Dendritic cell treated with granulocyte-macrophage colony-stimulating factor and Interleukin-4, amounts not matched to agents 40 ng/mL and 50 ng/mL, for 4 days (primary cell): ENCODE results near the gene SPATA2L.

ENCODE experiments used
- H3K27ac Mint-ChIP-seq: one replicate; pipeline ENCODE4 v1.8.0; 2022; ENCODE audit warnings: mild to moderate bottlenecking, mixed read lengths
- H3K27me3 Mint-ChIP-seq: one replicate; pipeline ENCODE4 v1.8.0; 2022; ENCODE audit warnings: mild to moderate bottlenecking, mixed read lengths
- H3K36me3 Mint-ChIP-seq: one replicate; pipeline ENCODE4 v1.8.0; 2022; ENCODE audit warnings: low read depth, mixed read lengths
- H3K4me1 Mint-ChIP-seq: one replicate; pipeline ENCODE4 v1.8.0; 2022; ENCODE audit warnings: low read depth, mixed read lengths
- H3K4me3 Mint-ChIP-seq: one replicate; pipeline ENCODE4 v1.8.0; 2022; ENCODE audit warnings: mild to moderate bottlenecking, moderate library complexity, mixed read lengths
- H3K9me3 Mint-ChIP-seq: one replicate; pipeline ENCODE4 v1.8.0; 2022; ENCODE audit warnings: mixed read lengths
- intact Hi-C: fragments of 100-400 bp; cut with micrococcal nuclease; formaldehyde crosslinking; loops from one replicate; pipeline ENCODE4 v1.15.0; 2022

Gene SPATA2L

GRCh38 chr16:89701425-89702406 is at the start of gene SPATA2L:
Gene SPATA2L, minus strand, starts transcription at chr16:89701705. Its CDS starts 473 bp downstream, at chr16:89701232.
- Mint-ChIP-seq H3K4me1 (peaks cover 29% of the 10 kb centered on the region), H3K4me3 (peak within 1 kb of the TSS; percentile 78), H3K27me3 (peaks cover 18% of the 10 kb centered on the region), H3K27ac (peak within 1 kb of the TSS; percentile 73), H3K36me3 (peaks cover 27% of the 10 kb centered on the region), H3K9me3 (no peaks in the 10 kb centered on the region)
- intact Hi-C loops: loop anchor here (2.0 kb wide), 1 partner anchor 159 kb away; no protein-coding TSS in a partner anchor

- Mint-ChIP-seq H3K9me3 (no peaks in the 10 kb centered on the region), H3K36me3 (peaks cover 37% of the 10 kb centered on the region), H3K27ac (peak overlapping the region; percentile 5), H3K27me3 (no peaks in the 10 kb centered on the region), H3K4me1 (peaks cover 34% of the 10 kb centered on the region), H3K4me3 (no peak overlapping the region)
- intact Hi-C loops: no loop called here
These were observed 48.1 kb upstream of the SPATA2L start for GRCh38 chr16:89749637-89750036.

- no peak overlapping the region for H3K4me3 Mint-ChIP-seq
- intact Hi-C loops: no loop called here
- peaks cover 28% of the 10 kb centered on the region for H3K4me1 Mint-ChIP-seq
- no peaks in the 10 kb centered on the region for H3K27me3 Mint-ChIP-seq
- H3K9me3 Mint-ChIP-seq: no peaks in the 10 kb centered on the region
- peaks cover 44% of the 10 kb centered on the region for H3K36me3 Mint-ChIP-seq
- no peak overlapping the region for H3K27ac Mint-ChIP-seq
These were observed 47.4 kb upstream of the SPATA2L start for GRCh38 chr16:89748921-89749320.

GRCh38 chr16:89748076-89748475 is 46.6 kb upstream of the SPATA2L start:
- Mint-ChIP-seq H3K27me3 (no peaks in the 10 kb centered on the region), H3K4me1 (peaks cover 28% of the 10 kb centered on the region), H3K36me3 (peaks cover 50% of the 10 kb centered on the region), H3K9me3 (no peaks in the 10 kb centered on the region), H3K27ac (no peak overlapping the region), H3K4me3 (no peak overlapping the region)
- intact Hi-C loops: no loop called here

- H3K9me3 Mint-ChIP-seq: no peaks in the 10 kb centered on the region
- H3K27me3 Mint-ChIP-seq: no peaks in the 10 kb centered on the region
- H3K4me1 Mint-ChIP-seq: peaks cover 36% of the 10 kb centered on the region
- no peak overlapping the region for H3K4me3 Mint-ChIP-seq
- intact Hi-C loops: no loop called here
- peaks cover 62% of the 10 kb centered on the region for H3K36me3 Mint-ChIP-seq
- H3K27ac Mint-ChIP-seq: no peak overlapping the region
These were observed 44.5 kb upstream of the SPATA2L start for GRCh38 chr16:89746043-89746442.

GRCh38 chr16:89744813-89745212 is 43.3 kb upstream of the SPATA2L start:
- H3K27ac Mint-ChIP-seq: no peak overlapping the region
- no peak overlapping the region for H3K4me3 Mint-ChIP-seq
- H3K9me3 Mint-ChIP-seq: no peaks in the 10 kb centered on the region
- intact Hi-C loops: no loop called here
- no peaks in the 10 kb centered on the region for H3K27me3 Mint-ChIP-seq
- peaks cover 75% of the 10 kb centered on the region for H3K36me3 Mint-ChIP-seq
- H3K4me1 Mint-ChIP-seq: peaks cover 42% of the 10 kb centered on the region

- Mint-ChIP-seq H3K36me3 (peaks cover 84% of the 10 kb centered on the region), H3K27me3 (no peaks in the 10 kb centered on the region), H3K4me3 (no peak overlapping the region), H3K9me3 (no peaks in the 10 kb centered on the region), H3K27ac (peak overlapping the region; percentile 15), H3K4me1 (peaks cover 33% of the 10 kb centered on the region)
- intact Hi-C loops: no loop called here
These were observed 41.4 kb upstream of the SPATA2L start for GRCh38 chr16:89742948-89743347.

GRCh38 chr16:89741342-89742014 is 40.0 kb upstream of the SPATA2L start:
- Mint-ChIP-seq H3K4me3 (no peak overlapping the region), H3K36me3 (peaks cover 84% of the 10 kb centered on the region), H3K27me3 (no peaks in the 10 kb centered on the region), H3K27ac (peak overlapping the region; percentile 20), H3K4me1 (peaks cover 29% of the 10 kb centered on the region), H3K9me3 (no peaks in the 10 kb centered on the region)
- intact Hi-C loops: no loop called here

- no peak overlapping the region for H3K27ac Mint-ChIP-seq
- no peak overlapping the region for H3K4me3 Mint-ChIP-seq
- peaks cover 90% of the 10 kb centered on the region for H3K36me3 Mint-ChIP-seq
- intact Hi-C loops: no loop called here
- peaks cover 23% of the 10 kb centered on the region for H3K4me1 Mint-ChIP-seq
- no peaks in the 10 kb centered on the region for H3K27me3 Mint-ChIP-seq
- H3K9me3 Mint-ChIP-seq: no peaks in the 10 kb centered on the region
These were observed 37.9 kb upstream of the SPATA2L start for GRCh38 chr16:89739383-89739782.

- intact Hi-C loops: no loop called here
- Mint-ChIP-seq H3K4me3 (no peak overlapping the region), H3K27ac (peak overlapping the region; percentile 20), H3K9me3 (no peaks in the 10 kb centered on the region), H3K36me3 (peaks cover 90% of the 10 kb centered on the region), H3K4me1 (peaks cover 23% of the 10 kb centered on the region), H3K27me3 (no peaks in the 10 kb centered on the region)
These were observed 37.2 kb upstream of the SPATA2L start for GRCh38 chr16:89738538-89739317.

- H3K27ac Mint-ChIP-seq: no peak overlapping the region
- no peaks in the 10 kb centered on the region for H3K9me3 Mint-ChIP-seq
- no peaks in the 10 kb centered on the region for H3K27me3 Mint-ChIP-seq
- H3K4me1 Mint-ChIP-seq: peaks cover 23% of the 10 kb centered on the region
- H3K36me3 Mint-ChIP-seq: peaks cover 92% of the 10 kb centered on the region
- no peak overlapping the region for H3K4me3 Mint-ChIP-seq
- intact Hi-C loops: no loop called here
These were observed 36.5 kb upstream of the SPATA2L start for GRCh38 chr16:89738072-89738377.

GRCh38 chr16:89737341-89738071 is 36.0 kb upstream of the SPATA2L start:
- Mint-ChIP-seq H3K9me3 (no peaks in the 10 kb centered on the region), H3K27ac (no peak overlapping the region), H3K4me1 (peaks cover 27% of the 10 kb centered on the region), H3K36me3 (peaks cover 92% of the 10 kb centered on the region), H3K27me3 (no peaks in the 10 kb centered on the region), H3K4me3 (no peak overlapping the region)
- intact Hi-C loops: no loop called here

- H3K27me3 Mint-ChIP-seq: no peaks in the 10 kb centered on the region
- H3K27ac Mint-ChIP-seq: no peak overlapping the region
- H3K4me1 Mint-ChIP-seq: peaks cover 26% of the 10 kb centered on the region
- no peaks in the 10 kb centered on the region for H3K9me3 Mint-ChIP-seq
- peaks cover 100% of the 10 kb centered on the region for H3K36me3 Mint-ChIP-seq
- H3K4me3 Mint-ChIP-seq: no peak overlapping the region
- intact Hi-C loops: no loop called here
These were observed 35.0 kb upstream of the SPATA2L start for GRCh38 chr16:89736554-89736953.
